NB4 (cell line): ENCODE results near the gene MKX.

Experiments used
- DNase-seq: peaks from one replicate; pipeline ENCODE4 v3.0.0; 2010; ENCODE audit warnings: low read depth
- H3K4me3 ChIP-seq: one replicate; pipeline ENCODE4 v1.5.1; 2011; ENCODE audit warnings: mild to moderate bottlenecking, low read depth, low read length, moderate library complexity
- MAX ChIP-seq: IDR thresholded peaks from 2 replicates; pipeline ENCODE4 v1.6.1; 2011; ENCODE audit warnings: low read depth, low read length
- MYC ChIP-seq: IDR thresholded peaks from 2 replicates; pipeline ENCODE4 v1.6.1; 2011; ENCODE audit warnings: low read depth, low read length
- POLR2A ChIP-seq: IDR thresholded peaks from 2 replicates; pipeline ENCODE4 v1.6.1; 2011; ENCODE audit warnings: mild to moderate bottlenecking; ENCODE audit not compliant: insufficient read length; ENCODE audit errors: extremely low read depth
- TF ChIP-seq, protein P1 (sequence below): IDR thresholded peaks from one replicate; pipeline ENCODE4 v1.5.1; 2012; ENCODE audit warnings: low read depth, low read length

The MKX gene

GRCh38 chr10:27626890-27627289, 118.7 kb downstream of the MKX start:
- DNase-seq: no peak
- TF ChIP-seq MAX (no peak), POLR2A (no peak), MYC (no peak)
- TF ChIP-seq, protein P1, sequence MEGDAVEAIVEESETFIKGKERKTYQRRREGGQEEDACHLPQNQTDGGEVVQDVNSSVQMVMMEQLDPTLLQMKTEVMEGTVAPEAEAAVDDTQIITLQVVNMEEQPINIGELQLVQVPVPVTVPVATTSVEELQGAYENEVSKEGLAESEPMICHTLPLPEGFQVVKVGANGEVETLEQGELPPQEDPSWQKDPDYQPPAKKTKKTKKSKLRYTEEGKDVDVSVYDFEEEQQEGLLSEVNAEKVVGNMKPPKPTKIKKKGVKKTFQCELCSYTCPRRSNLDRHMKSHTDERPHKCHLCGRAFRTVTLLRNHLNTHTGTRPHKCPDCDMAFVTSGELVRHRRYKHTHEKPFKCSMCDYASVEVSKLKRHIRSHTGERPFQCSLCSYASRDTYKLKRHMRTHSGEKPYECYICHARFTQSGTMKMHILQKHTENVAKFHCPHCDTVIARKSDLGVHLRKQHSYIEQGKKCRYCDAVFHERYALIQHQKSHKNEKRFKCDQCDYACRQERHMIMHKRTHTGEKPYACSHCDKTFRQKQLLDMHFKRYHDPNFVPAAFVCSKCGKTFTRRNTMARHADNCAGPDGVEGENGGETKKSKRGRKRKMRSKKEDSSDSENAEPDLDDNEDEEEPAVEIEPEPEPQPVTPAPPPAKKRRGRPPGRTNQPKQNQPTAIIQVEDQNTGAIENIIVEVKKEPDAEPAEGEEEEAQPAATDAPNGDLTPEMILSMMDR: no peak
- H3K4me3 ChIP-seq: no peak overlapping the region

- TF ChIP-seq, protein P1: no peak
- TF ChIP-seq MAX: no peak
- TF ChIP-seq MYC: no peak
- no peak for TF ChIP-seq POLR2A
- H3K4me3 ChIP-seq: no peak overlapping the region
- no peak for DNase-seq
Observed at GRCh38 chr10:27625452-27626211, 120.0 kb downstream of the MKX start.

GRCh38 chr10:27624941-27625340, 120.7 kb downstream of the MKX start:
- TF ChIP-seq MYC (no peak), MAX (no peak), POLR2A (no peak)
- TF ChIP-seq, protein P1: no peak
- no peak overlapping the region for H3K4me3 ChIP-seq
- no peak for DNase-seq
